Fibroblast of skin of scalp (primary cell): ENCODE data around the gene IFNG. TPM values are rescaled to one million over a fixed set of nuclear protein-coding genes. Genes with fewer than 3 reads are reported as not detected.
"Not testable (repeated sequence)": the region's sequence is repeated elsewhere in the genome, so short reads cannot be mapped to it uniquely, and the experiment has no call there.

ENCODE experiments used
- DNase-seq: peaks from one replicate; pipeline ENCODE4 v3.0.0-alpha.2; 2013
- polyA plus RNA-seq, 2 experiments: library from polyadenylated mRNA; unstranded; fragments of 120-200 nt; gene quantifications; one replicate each; pipeline ENCODE4 v1.2.1, GENCODE V29; 2013; ENCODE audit not compliant: insufficient read length in 2 of 2

The IFNG gene
- not detected for polyA plus RNA-seq (2013, experiment 1 of 2; ENCODE audit: insufficient read length)
- not detected for polyA plus RNA-seq (2013, experiment 2 of 2; ENCODE audit: insufficient read length)

DNA sequence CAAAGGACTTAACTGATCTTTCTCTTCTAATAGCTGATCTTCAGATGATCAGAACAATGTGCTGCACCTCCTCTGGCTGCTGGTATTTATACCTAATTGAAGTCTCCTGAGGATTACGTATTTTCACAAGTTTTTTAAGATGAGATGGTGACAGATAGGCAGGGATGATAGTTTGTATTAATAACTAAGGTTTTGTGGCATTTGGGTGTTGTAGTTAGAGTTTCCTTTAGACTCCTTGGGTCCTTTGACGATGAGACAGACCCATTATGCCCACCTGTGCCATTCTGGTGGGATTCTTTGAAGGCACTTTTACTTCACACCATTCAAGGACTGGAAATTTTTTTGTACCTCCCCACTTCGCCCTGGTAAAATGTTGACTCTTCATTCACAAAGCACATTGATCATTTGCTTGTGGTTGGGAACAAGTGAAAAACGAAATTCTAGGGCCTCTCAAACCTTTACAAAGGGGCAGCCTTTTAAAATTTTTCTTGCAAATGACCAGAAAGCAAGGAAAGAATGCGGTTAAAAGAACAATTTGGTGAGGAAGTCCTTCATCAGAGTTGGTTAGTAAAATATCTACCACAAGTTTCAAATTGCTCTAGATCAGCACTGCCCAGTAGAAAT is at the start of gene IFNG:
Gene IFNG, minus strand, starts transcription at position 60 of the 624 bp plus-strand sequence. CDS start 125 bp downstream, outside the sequence.
- DNase-seq, result no peak

DNA sequence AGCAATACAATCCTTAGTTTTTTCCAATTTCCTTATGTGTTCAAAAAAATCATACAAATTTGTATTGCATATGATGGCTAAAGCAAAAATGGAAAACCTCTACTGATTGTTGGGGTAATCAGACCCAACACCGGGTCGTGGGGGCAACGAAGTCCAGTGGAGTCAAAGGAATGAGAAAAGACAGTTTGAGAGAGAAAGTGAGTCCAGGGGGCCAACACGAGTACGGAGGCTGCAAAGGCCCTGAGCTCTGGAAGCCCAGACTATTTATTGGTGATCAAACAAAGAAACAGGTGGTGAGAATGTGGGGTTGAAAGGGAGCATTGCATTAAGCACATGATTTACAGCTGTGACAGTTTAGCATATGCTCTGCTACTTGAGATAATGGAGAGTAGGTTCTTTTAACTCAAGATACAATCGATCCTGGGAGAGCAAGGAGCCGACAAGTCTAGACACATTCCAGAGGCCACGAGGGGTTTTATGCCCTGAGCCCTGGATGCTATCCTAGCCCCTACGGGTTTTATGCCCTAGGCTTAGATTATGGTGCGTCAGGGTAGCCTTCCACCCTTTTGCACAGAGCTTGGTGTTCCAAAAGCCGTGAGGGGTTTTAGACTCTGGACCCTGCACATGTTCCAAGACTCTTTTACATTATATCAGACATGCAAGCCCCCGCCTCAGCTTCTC is 49.6 kb upstream of the IFNG start:
- DNase-seq, result not testable (repeated sequence)

DNA sequence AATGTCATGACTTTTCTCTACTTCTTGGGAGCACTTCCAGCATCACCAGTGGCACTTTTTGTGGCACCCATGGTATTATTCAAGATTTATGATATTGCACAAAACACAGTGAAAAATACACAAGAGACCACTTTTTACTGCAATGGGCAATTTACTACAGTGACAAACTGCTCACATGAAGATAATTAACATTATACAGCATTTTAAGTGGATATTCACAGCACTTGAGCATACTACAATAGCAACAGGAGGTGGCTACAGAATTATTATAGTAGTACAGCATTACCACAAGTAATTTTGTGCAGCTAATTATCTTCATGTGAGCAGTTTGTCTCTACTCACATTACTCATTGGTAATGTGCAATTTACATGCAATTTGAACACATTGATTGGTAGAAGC is 47.7 kb upstream of the IFNG start:
- DNase-seq, result no peak

DNA sequence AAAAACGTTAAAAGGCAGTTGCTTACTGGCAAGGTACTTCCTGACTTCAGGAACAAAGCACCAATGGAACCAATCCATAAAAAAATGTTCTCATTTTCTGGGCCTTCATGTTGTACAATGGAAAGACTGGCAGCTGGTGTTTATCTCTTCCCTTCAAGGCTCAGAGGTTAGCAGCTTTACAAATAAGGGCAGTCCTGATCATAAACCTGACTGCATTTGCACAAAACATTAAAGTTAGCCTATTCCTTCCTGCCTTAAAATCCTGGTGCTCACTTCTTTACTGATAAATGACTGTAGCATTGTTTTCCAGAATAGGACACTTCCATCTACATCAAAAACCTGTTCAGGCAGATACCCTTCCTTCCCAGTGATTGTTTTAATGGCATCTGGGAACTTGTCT is 46.9 kb upstream of the IFNG start:
- no peak for DNase-seq

DNA sequence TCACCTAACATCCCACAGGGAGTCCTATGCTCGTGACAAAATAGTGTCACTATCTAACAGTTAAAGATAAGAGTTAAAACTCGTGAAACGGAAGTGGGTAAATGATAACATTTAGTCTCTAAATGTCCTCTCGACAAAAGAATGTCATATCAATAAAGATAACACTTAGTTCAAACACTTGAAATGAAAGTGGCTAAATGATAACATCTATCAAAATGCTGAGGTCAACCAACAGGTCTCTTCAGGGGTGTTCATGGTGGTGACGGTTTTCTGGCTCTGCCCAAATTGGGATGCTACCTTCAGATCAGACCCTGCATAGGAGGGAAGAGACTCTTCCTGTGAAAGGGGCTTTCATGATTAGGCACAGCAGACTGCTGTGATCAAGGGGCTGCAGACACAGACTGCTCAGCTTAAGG is 43.9 kb upstream of the IFNG start:
- DNase-seq, result no peak

DNA sequence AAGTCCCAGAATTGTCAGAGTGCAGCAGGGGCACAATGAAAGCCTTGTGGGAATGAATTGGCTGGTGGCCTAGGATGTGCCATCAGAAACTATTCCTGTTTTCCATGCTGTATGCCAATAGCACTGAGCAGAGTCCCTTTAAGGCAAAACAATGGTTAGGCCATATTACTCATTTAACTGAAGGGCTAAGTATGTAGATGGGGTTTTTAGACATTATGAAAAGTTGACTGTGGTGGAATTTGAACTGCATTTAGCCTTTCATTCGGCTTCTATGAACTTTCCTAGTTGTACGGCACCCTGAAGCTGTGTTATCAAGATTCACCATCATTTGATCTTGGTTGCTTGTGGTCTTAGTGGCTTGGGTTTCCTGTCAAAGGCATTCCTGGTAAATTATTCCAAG is 41.3 kb upstream of the IFNG start:
- DNase-seq, result no peak

DNA sequence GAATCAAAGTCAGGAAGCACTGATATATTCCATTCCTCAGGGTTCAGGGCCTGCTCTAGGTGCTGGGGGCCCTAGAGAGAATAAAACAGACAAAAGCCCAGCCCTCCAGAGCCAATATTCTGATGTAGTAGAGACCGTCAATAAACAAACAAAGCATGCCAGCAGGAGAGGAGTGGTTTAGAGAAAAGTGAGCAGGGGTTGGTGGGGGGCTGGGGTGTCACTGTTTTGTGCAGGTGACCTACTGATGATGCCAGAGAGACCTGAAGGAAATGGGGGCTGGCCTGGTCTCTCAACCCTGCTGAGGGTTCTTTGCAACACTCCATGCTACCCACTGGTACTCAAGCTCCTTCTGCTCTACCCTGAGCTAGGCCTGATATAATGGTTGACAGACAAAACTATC is 39.6 kb upstream of the IFNG start:
- DNase-seq, result no peak

DNA sequence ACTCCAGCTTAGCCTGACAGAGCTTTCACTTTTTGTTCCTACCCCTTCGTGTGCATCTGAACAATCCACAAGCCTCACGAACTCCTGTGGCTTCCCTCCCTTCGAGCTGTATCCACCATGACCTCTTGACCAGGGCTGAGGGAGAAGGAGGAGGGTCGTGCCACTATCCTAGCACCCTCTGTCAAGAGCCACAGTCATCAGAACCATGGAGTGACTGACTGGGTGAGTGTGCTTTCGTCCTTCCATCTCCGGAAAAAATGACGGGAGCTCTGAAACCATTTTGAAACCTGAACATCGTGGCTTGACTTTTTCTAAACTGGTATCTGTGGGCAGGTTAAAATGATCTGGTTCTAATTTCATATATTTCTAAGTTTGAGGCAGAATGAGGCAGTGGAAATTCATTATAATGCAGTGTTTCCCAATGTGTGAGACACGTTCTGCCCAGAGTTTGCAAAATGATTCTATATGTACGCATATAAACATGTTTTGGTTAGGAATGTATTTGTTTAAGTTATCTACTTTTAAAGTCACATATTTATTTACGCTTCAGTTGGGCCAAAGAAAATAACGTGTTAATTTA is 39.1 kb upstream of the IFNG start:
- DNase-seq, result no peak

DNA sequence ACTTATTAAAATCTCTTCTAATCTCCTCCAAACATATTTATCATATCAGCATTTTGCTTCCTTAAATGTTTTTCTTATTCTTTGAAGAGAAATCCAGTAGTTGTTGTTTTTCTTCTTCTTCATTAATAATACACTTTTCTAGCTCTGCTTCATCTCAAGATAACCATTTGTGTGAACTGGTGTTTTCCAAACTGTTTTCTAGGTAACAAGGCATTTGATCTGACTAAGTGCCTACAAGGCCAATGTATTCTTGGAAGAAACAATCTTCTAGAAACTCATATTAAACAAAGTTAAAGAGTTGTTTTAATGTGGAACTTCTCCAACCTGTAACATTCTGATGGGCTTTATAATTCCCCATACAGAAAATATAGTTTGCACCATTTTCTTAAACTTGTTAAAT is 30.8 kb upstream of the IFNG start:
- no peak for DNase-seq

DNA sequence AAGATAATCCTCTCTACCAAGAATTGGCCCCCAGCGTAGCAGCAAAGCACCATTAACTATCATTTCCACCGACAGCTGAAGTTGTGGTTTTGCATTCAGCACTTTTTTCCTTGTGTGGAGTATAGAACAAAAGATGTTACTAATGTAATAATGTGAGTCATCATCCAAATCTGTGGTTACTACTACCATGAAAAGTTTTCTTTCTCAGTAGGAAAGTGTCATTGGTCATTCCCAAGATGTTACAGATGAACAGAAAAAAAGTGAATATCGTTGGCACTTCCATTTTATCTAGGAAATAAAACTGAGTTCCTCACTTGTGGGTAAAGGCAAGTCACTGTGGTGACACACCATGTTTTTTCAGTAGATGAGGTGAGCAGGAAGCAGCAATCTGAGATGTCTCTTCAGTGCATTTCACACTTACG is 30.3 kb upstream of the IFNG start:
- DNase-seq, result peak; percentile 73

DNA sequence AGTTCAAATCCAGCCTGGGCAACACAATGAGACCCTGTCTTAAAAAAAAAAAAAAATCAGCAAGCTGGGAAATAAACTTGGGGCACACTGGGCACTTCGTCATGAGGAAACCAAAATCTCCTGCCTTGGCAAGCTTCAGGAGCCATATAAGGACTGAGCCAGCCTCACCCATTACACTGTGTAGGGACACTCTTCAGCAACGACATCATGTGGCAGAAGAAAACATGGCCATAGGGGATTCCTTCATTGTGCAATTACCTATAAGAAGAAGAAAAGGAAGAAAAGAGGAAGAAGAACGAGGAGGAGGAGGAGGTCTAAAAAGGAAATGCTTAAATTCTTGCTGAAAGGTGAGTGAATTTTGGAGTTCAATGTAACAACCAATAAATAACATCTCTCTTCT is 26.1 kb upstream of the IFNG start:
- DNase-seq, result no peak

DNA sequence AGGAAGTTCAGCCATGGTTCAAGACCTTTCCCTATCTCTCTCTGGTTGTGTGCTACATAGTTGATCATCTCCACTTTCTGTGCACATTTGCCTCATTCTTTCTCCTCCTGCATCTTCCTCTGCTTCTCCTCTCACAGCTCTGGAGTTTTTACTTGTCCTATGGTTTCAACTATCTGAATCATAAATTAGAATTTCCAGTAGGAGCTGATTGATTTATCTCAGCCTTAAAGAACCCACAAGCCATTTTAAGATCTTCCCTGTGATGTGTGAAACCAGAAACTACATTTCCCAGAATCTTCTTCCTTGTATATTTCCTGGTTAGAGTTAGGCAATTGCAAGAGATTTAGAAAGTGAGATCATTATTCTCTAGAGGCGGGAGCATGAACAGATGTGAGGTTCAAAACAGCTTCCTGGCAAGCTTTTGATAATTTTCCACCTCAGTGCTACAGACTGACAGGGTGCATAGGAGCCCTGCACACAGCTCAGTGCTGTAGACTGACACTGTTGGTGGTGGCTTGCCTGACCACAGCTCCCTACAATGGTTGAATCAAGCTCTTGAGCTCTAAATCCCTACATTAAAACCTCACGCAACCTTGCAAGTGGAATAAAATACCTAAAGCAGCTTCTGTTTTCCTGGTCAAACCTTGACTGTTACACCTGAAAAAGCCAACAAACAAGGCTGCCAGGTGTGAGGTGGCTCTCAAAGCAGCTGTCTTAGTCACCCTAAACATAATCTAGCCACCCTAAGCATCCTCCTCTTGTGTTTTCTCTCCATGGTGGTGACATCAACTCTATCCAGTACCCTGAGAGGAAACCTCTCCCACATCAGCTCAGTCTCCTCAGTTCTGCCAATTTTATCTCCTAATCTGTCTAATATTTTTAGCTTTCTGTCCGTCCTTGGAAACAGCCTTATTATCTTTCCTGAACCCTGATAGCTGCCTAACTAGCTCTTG is 21.5 kb upstream of the IFNG start:
- DNase-seq, result peak; percentile 4

DNA sequence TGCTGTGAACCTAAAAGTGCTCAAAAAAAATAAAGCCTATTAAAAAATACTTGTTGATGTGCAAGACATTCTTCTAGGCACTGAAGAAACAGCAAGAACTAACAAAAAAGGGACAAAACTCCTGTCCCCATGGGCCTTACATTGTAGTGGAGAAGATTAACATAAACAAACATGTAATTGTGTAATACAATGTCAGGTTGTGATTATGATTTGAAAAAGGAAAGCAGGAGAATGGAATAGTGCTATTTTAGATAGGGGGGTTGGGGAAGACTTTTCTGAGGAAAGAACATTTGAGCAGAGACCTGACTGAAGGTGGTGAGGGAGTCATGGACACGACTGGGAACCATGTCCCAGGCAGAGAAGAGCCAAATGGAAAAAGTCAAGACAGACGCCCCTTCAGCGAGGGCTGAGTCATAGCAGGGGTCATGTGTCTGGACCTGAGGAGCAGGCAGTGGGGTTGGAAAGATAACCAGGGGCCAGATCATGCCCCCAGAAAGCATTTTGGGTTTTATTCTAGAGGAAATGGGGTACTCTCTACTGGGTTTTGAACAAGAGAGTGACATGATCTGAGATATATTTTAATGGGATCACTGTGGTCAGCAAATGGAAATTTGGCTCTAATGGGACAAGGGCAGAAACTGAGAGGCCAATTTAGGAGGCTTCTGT is 19.4 kb upstream of the IFNG start:
- no peak for DNase-seq

DNA sequence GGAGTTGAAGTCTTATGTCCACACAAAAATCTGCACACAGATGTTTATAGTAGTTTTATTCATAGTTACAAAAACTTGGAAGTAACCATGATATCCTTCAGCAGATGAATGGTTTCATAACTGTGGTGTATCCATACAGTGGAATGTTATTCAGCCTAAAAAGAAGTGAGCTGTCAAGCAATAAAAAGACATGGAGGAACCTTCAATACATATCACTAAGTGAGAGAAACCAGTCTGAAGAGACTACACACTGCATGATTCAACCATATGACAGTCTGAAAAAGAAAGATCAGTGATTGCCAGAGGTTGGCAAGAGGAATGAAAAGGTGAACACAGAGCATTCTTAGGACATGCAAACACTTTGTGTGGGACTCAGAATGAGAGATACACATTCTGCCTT is 18.6 kb upstream of the IFNG start:
- DNase-seq, result no peak

DNA sequence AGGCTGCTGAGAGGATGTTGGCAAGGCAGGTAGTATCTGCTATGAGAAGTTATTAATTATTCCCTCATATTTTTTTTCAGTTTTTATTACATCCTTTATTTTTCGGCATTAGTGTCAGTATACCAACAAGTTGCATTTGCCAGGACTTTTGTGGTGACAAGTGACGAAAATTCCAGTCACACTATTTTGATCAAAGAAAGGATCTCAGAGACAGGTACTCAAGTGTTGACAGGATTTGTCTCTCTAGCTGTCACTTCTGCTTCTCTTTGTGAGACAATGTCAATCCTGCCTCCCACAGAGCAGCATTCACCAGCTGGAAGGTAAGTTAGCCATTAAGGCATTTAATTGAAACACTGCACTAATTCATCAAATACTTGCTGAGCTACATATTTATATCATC is 18.0 kb upstream of the IFNG start:
- no peak for DNase-seq

DNA sequence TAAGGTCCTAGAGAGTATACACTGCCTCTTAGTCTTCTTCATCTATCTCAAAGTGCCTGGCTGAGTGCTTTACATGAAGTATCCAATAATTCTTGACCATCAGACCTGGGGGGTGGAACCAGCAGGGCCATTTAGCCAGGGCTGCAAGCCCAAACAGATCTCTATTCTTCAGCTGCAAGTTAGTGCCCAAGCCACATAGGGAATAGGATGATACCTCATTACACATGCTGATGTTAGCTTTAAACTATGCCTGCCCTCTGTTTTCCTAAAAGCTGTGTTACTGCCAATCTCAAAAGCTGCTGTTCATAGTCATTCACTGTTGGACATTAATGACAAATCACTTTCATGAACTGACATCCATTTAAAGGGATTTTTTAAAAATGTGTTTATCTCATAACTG is 16.7 kb upstream of the IFNG start:
- DNase-seq, result no peak

DNA sequence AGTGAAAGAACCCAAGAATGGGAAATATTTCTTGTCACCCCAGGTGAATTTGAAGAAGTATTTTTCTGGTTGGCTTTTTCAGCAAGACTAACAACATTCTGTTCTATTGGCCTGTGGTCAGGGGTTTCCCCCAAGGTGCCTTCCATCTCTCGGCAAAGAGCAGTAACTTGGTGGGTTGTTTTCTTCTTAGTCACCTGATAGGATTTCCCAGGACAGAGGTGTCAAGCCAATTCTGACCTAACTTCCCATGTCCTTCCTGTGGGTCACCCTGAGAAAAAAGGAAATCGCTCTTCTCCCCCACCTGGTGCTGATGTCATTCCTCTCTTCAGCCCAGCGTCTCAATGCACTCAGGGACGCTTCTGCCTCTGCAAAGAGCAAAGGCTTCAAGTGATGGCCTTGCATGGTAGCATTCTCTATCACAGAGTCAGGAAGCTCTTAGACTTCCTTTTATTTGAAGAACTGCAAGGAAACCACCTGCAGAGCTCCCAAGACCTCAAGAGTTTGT is 16.1 kb upstream of the IFNG start:
- no peak for DNase-seq

DNA sequence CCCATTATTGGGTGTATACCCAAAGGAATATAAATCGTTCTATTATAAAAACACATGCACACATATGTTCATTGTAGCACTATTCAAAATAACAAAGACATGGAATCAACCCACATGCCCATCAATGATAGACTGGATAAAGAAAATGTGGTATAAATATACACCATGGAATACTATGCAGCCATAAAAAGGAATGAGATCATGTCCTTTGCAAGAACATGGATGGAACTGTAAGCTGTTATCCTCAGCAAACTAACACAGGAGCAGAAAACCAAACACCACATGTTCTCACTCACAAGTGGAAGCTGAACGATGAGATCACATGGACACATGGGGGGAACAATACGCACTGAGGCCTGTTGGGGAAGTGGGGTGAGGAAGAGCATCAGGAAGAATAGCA is 15.2 kb upstream of the IFNG start:
- not testable (repeated sequence) for DNase-seq

DNA sequence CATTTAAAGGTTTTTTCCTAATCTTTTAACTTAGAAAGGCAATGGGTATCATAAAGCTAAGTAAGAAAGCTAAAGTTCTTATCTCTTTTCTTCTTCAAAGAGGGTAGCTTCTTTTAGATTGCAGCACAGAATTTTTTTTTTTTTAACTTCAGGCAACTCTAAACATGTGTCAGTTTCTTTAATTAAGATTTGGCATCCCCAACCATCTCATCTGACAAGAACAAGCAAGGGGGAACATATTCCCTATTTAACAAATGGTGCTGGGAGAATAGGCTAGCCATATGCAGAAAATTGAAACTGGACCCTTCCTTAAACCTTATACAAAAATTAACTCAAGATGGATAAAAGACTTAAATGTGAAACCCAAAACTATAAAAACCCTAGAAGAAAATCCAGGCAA is 14.3 kb upstream of the IFNG start:
- DNase-seq, result no peak

DNA sequence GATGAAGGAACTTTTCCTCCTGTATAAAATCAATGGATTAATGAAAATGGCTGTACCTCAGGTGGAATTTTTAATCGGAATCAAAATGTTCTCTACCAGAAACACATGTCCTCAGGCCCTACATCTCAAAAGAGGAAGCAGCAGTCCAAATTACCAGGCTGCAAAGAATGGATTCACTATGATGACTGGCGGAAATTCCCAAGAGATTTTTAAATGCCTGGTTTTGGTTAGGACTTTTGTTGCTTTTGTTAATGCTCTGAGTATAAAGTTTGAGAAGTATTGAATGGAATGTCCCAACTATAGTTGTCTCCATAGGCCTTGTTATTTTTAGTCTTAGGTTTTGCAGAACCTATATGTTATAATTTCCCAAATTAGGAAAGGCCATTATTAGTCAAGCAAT is 11.2 kb upstream of the IFNG start:
- DNase-seq, result peak; percentile 66

DNA sequence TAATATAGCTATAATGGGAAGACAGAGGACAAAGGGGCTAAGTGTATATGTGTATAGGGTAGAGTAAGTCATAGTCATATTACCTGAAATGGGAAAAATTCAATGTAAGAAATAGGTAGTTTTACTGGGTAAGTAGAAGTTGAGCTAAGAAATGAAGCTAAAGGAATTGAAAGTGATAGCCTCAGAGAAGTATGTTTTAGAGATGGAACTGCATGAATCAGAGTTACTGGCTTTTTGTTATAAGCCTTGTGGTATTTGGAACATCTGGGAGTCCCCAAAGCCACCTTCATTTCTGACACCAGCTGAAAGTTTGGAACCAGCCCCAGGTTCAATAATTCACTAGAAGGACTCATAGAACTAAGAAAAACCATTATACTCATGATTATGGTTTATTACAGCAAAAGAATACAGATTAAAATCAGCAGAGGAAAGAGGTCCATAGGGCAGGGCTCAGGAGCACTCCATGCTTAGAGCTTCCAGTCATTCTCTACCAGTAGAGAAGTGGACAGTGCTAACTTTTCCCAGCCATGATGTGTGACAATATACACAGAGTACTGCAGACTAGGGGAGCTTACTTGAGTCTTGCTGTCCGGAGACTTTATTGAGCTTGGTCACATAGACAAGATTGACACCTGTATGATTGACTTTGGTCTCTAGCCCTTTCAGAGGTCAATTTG is 9.8 kb upstream of the IFNG start:
- DNase-seq, result no peak
